Transverse colon (tissue), 4 donors: ENCODE measurements around the gene ZFPM1. TPM values are rescaled to one million over a fixed set of nuclear protein-coding genes. Genes with fewer than 3 reads are reported as not detected.

Experiments used
- DNase-seq: peaks from one replicate; pipeline ENCODE4 v3.0.0-alpha.2; 2019
- H3K27ac ChIP-seq, 4 donors: fragments of 200-600 bp; sonication (generic); 2 replicates each; pipeline ENCODE4 v1.5.1; 2016 to 2018; ENCODE audit warnings: inconsistent platforms in 4 of 4
- H3K27me3 ChIP-seq: fragments of 200-600 bp; sonication (generic); 2 replicates; pipeline ENCODE4 v1.5.1; 2017; ENCODE audit warnings: inconsistent platforms
- H3K36me3 ChIP-seq, 4 donors: fragments of 200-600 bp; sonication (generic); 2 replicates each; pipeline ENCODE4 v1.5.1; 2017 to 2019; ENCODE audit warnings: inconsistent platforms in 4 of 4
- H3K4me1 ChIP-seq, 4 donors: fragments of 200-600 bp; sonication (generic); 2 replicates each; pipeline ENCODE4 v1.5.1; 2017 to 2020; ENCODE audit warnings: inconsistent platforms in 4 of 4
- H3K4me3 ChIP-seq, 4 donors: fragments of 200-600 bp; sonication (generic); 1 replicate in 1 of 4; 2 replicates in 3 of 4; pipeline versions ENCODE4 v1.5.1 to v1.6.1; 2017 to 2019; ENCODE audit warnings: inconsistent platforms in 4 of 4
- H3K9me3 ChIP-seq, 2 donors: fragments of 200-600 bp; sonication (generic); 2 replicates each; pipeline ENCODE4 v1.5.1; 2017 to 2019; ENCODE audit warnings: inconsistent platforms in 2 of 2
- CTCF ChIP-seq, 5 experiments: fragments of 200-600 bp in 3 of 5; fragments of 450-650 bp in 2 of 5; sonication (generic) in 3 of 5; IDR thresholded peaks; 1 replicate in 2 of 5; 2 replicates in 3 of 5; pipeline ENCODE4 v1.5.1; 2016 to 2017; ENCODE audit warnings: antibody characterized with exemption in 5 of 5, inconsistent platforms in 3 of 5, mild to moderate bottlenecking in 2 of 5, moderate library complexity in 1 of 5
- EP300 ChIP-seq: sonication (generic); formaldehyde crosslinking; IDR thresholded peaks from one replicate; pipeline ENCODE4 v1.6.1; 2017; ENCODE audit warnings: antibody characterized with exemption, low read depth
- POLR2A ChIP-seq: fragments of 450-650 bp; IDR thresholded peaks from one replicate; pipeline ENCODE4 v1.6.1; 2016; ENCODE audit warnings: antibody characterized with exemption, mild to moderate bottlenecking, moderate library complexity
- POLR2AphosphoS5 ChIP-seq, 3 donors: sonication (generic); formaldehyde crosslinking; IDR thresholded peaks; one replicate each; pipeline ENCODE4 v1.6.1; 2016; ENCODE audit warnings: antibody characterized with exemption in 3 of 3
- WGBS, 2 donors: methylation state at CpG; one replicate each; pipeline ENCODE4 v1.1.5; 2018; ENCODE audit warnings: low coverage in 1 of 2; 5-methylcytosine and 5-hydroxymethylcytosine counted together
- in situ Hi-C, 4 donors: fragments of 200-750 bp; cut with MboI; loops; one replicate each; pipeline versions ENCODE4 v1.15.0 to v1.15.1; 2017; ENCODE audit warnings: low sequenced_read_pairs in 3 of 4, low pct_ligation_motif_present in 1 of 4, low pct_unique_long_range_greater_than_20kb in 1 of 4
- intact Hi-C: fragments of 100-400 bp; cut with DNase I; formaldehyde crosslinking; loops from one replicate; pipeline ENCODE4 v1.15.1; 2023; ENCODE audit warnings: low total_unique reads
- total RNA-seq, 4 donors: library from RNA; depleted of rRNA; stranded (reverse); fragments of >200 nt; gene quantifications; one replicate each; pipeline ENCODE4 v1.1.0, GENCODE V29; 2016

The ZFPM1 gene
- total RNA-seq, 4 donors from 2014 or later = 1.2 to 4.6 (median 3.1) TPM

GRCh38 chr16:88540346-88540977 is 87.4 kb downstream of the ZFPM1 start:
- Histone ChIP-seq H3K4me3 (no peak overlapping the region), H3K27ac (no peak overlapping the region), H3K36me3 (no peaks in the 10 kb centered on the region), H3K4me1 (peaks cover 0 to 2% (median 2%) of the 10 kb centered on the region in 4 donors), H3K27me3 (peaks cover 39% of the 10 kb centered on the region), H3K9me3 (peaks cover 11 to 19% of the 10 kb centered on the region in 2 donors)
- in situ Hi-C loops (no loop called here), intact Hi-C loops (no loop called here)
- DNase-seq = peak; percentile 33
- TF ChIP-seq POLR2A (no peak), POLR2AphosphoS5 (IDR thresholded peaks at IDR 0.05) (no peak), EP300 (no peak), CTCF (IDR thresholded peaks at IDR 0.05) (peak in 1 of 5 experiments; percentile 9)
- 51% methylated on average over 19 of the region's 20 CpGs; no CpG with 5 or more reads in 1 of the 2 donors for WGBS, 2 donors

GRCh38 chr16:88541831-88542616 is 88.9 kb downstream of the ZFPM1 start:
- in situ Hi-C loops = no loop called here
- whole genome bisulfite sequencing, 2 donors = 59% methylated on average over 15 of the region's 15 CpGs; no CpG with 5 or more reads in 1 of the 2 donors
- intact Hi-C loops = no loop called here
- no peak overlapping the region for H3K27ac ChIP-seq
- no peak for DNase-seq
- peaks cover 48% of the 10 kb centered on the region for H3K27me3 ChIP-seq
- no peaks in the 10 kb centered on the region for H3K4me1 ChIP-seq
- no peak overlapping the region for H3K4me3 ChIP-seq
- TF ChIP-seq EP300 (no peak), POLR2AphosphoS5 (IDR thresholded peaks at IDR 0.05) (no peak), CTCF (IDR thresholded peaks at IDR 0.05) (no peak), POLR2A (no peak)
- no peaks in the 10 kb centered on the region for H3K36me3 ChIP-seq
- peaks cover 11 to 19% of the 10 kb centered on the region in 2 donors for H3K9me3 ChIP-seq

GRCh38 chr16:88543230-88543813 is 90.2 kb downstream of the ZFPM1 start:
- peaks cover 52% of the 10 kb centered on the region for H3K27me3 ChIP-seq

More at GRCh38 chr16:88543230-88543813, 90.2 kb downstream of the ZFPM1 start:
- H3K9me3 ChIP-seq = peaks cover 11 to 19% of the 10 kb centered on the region in 2 donors
- 74 to 75% methylated on average over 8 of the region's 8 CpGs for WGBS, 2 donors
- H3K27ac ChIP-seq = no peak overlapping the region
- H3K4me1 ChIP-seq = no peaks in the 10 kb centered on the region
- in situ Hi-C loops = no loop called here
- intact Hi-C loops = no loop called here
- no peak for DNase-seq
- TF ChIP-seq POLR2A = no peak
- TF ChIP-seq CTCF (IDR thresholded peaks at IDR 0.05) = no peak
- TF ChIP-seq EP300 = no peak
- TF ChIP-seq POLR2AphosphoS5 (IDR thresholded peaks at IDR 0.05) = no peak
- H3K4me3 ChIP-seq = no peak overlapping the region
- no peaks in the 10 kb centered on the region for H3K36me3 ChIP-seq
